ENCODE data around the gene ANKRD1.
"Not testable (repeated sequence)": the region's sequence is repeated elsewhere in the genome, so short reads cannot be mapped to it uniquely, and the experiment has no call there.

Gene ANKRD1

DNA sequence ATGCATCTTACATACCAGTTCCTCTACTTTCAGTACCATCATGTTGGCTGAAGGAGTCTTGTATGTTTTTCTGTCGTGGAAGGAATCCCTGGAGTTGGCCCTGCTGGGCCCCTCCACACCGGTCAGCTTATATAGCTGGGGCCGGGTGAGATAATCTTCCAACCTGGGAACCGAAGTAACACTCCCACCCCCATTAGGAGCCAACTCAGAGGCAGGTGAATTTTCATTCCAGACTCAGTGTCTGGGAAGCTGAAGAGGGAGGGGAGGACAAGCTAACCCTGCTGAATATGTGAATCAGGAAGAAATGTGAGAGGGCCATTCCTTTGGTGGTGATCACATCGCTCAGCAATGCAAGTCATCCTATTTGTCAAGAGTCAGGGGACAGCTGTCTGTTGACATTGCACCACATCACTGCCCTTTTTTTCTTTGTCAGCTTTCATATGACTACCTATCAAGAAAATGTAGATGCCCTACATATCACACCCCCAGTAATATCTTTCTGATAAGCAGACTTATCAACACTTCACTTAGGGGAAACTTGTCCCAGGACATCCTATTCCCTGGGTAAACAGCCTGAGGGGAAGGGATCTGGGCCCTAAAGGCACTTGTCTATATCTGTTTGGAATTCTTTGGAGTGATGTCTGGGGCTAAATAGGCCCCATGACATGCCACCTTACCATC lies at the start of gene ANKRD1:
Gene ANKRD1, minus strand, starts transcription at position 102 of the 681 bp plus-strand sequence. Its CDS starts 60 bp downstream, at position 42.
- no peak for DNase-seq

DNA sequence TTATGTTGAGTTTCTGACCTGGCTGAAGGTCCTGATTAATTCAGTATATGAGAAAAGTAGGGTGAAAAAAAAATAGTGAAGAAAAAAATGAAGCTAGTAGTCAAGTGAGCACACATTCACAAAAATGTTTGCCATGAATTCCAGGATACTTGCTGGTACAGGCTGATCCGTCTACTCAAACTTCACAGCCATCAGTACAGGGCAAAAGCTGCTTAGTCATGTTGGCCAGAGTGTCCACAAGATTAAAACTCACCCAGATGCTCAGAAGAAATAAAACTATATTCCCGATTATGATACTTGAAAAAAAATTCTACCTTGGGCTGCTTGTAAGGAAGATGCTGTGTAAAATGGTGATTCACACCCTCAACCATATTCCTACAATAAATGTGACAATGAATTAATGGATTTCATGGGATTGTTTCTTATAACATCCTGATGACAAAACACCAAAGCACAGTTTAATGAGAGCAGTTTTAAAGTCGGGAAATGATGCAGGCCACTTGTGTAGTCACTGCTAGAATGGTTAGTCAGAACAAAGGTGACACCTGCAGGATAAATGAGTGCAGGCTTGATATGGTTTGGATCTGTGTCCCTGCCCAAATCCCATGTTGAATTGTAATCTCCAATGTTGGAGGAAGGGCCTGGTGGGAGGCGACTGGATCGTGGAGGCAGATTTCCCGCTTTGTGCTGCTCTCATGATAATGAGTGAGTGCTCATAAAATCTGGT lies 49.2 kb upstream of the ANKRD1 start:
- no peak for DNase-seq

DNA sequence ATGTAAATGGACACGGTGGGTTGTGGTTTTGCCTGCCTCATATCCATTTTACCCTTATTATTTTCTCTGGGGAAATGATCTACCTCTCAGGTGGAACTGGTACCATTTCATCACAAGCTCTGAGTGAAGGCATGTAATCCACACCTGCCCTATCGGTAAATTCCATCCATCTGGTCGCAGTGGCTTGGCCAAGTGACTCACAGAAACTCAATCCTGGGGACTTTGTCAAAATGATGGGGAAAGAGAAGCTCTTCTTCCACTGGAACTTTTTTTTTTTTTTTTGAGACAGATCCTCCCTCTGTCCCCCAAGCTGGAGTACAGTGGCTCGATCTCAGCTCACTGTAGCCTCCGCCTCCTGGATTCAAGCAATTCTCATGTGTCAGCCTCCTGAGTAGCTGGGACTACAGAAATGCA lies 48.2 kb upstream of the ANKRD1 start:
- DNase-seq: no peak

DNA sequence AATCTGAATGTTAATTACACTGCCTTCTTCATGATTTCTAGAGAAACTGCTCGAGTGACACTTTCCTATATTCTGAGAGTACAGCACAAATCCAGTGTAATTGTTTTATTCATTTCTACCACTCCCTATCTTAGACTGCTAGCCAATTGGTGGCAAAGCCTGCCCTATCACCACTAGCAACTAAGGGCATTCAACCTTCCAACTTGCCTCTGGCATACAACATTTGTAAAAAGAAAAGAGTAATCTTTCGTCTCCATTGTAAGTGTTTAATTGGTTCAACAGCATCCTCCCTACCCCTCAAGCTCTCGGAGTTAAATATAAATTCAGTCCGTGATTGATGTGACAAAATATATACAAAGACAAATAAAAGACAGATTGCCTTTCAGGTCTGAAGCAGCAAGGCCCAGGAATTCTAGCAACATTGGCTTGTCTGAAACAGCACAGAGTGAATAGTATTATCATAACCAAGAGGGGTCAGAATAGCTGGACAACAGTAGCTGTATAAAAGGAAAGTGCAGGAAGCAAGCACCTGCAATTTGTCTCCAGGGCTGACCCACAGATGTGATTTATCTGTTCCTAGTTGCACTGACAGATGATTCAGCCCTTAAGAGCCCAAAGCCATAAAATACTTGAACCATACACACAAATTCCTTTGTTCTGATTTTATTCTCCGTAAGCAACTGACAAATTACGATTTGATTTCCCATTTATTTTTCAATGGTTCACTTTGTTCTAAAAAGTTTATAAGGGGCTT lies 47.6 kb upstream of the ANKRD1 start:
- no peak for DNase-seq

DNA sequence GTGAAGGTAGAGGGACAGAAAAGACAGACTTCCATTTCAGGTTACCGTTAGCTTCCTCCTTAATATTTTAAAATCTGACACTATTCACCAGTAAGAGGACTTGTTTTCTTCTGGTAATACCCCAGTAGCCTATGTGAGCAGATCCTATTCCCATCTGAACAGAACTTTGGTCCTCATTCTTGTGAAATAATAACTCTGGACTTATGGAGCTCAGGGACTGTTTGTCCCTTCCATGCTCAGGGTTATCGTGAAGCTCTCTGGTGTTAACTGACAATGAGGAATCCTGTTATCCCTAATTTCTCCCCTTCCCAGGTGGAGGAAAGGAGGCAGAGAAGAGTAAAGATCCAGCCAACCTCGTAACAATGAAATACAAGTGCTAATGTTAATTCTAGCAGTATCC lies 47.0 kb upstream of the ANKRD1 start:
- no peak for DNase-seq

DNA sequence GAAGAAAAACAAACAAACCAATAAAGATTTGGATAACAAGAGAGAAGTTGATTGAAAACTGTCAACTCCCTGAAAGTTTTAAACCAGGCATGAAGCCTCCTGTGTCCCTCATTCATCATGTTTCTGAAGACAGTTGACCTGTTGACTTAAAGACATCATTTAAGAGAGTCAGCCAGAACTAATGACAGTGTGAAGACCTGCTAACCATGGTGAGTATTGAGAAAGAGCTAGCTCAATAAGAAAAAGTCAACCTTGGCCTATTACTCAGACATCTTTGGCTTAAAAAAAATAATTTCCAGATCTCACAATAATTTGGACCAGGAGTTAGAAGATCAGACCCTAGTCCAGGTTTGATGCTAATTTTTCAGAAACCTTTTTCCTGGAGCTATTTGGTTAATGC lies 45.3 kb upstream of the ANKRD1 start:
- no peak for DNase-seq

DNA sequence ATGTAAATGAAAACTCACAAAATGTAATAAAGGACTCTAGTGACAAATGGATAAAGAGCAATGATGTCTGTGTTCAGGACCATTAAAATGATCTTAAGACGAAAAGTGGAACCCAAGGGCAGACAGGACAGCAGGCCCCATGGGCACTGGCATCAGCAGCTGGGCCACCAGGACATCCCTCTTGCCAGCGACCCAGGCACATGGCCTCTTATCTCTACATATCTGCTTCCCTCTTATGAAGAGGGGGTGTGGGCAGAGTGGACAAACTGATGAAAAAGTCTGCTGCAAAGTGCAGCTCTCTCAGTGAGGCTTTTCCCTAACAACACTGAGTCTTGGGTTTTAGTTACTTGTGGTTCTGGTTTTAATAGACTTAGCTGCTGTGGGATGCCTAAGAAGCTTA lies 44.8 kb upstream of the ANKRD1 start:
- no peak for DNase-seq

DNA sequence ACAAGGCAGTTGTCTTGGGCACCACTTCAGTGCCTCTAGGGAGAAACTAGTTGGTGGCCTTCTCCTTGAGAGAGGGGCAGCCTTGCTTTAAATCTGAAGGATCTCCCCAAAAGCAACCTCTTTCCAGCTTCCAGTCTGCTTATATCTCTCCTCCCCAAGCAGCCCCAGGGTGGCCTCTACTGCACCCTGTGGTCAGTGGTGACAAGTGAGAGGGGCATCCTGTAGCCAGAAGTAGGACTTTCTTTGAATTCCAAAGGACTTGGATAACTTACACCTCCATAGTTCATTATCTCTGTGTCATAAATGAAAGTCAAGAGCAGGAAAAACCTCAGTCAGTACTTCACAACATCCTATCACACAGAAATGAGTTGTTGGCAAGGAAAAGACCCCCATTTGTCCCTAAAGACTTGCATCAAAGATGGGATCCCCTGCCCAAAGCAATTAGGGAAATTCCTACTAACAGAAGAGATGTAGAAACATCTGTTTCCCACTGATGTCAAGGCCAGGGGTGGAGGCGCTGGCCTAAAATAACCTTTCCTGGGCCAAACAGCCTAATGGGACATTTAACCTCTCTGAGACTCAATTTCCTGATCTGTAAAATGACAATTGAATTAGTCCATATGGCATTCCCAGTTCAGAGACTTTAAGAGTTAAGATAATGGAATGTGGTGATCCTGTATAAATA lies 44.0 kb upstream of the ANKRD1 start:
- no peak for DNase-seq

DNA sequence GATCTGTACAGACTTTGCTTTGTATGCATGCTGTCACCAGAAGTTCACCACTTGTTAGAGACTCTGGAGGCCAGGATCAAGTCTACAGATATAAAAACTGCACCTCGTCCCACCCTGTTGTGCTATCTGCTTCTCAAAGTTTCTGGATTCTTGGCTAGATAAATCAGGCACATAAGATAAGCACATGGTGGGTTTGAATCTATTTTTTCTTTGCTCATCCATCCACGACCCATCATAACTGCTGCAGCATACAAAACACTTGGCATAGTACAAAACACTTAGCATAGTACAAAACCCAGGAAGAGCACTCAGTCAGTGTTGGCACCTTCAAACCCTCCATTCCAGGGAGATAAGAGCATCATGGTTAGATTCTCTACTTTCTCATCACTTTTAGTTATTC lies 42.4 kb upstream of the ANKRD1 start:
- DNase-seq: no peak

DNA sequence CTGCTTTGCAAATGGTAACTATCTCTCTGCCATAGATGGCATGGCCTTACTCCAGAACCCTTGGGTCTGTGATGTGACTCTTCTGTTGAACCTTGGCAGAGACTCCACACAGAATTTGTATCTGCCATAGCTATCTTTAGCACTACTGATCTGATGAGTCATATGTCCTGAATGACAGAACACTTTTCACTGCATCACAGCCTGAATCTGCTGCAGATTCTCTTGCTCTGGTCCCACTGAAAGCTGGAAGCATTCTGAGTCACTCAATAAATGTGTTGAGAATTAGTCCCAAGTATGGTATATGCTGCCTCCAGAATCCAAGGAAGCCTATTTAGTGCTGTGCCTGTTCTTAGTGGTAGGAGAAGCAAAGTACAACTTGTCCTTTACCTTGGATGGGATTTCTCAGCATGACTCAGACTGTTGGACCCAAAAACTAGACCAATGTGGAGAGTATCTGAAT lies 39.5 kb upstream of the ANKRD1 start:
- DNase-seq: no peak

DNA sequence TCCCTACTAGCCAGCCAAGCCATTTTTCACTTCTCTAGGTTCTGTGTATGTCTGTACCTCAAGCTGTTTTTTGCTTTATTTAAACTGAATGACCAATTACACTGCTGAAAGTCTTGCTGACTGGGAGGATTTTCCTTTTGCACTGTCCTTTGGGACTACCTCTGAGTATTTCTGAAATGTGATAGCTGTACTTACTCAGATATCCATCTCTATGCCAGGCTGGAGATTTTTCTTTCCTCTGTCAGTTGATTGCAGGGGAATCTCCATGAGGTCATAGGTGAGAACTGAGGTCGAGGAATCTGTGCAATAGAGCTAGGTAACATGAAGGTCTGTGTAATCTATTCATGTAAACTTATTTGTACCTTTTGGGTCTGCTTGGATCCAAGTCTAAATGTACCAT lies 38.9 kb upstream of the ANKRD1 start:
- DNase-seq: no peak

DNA sequence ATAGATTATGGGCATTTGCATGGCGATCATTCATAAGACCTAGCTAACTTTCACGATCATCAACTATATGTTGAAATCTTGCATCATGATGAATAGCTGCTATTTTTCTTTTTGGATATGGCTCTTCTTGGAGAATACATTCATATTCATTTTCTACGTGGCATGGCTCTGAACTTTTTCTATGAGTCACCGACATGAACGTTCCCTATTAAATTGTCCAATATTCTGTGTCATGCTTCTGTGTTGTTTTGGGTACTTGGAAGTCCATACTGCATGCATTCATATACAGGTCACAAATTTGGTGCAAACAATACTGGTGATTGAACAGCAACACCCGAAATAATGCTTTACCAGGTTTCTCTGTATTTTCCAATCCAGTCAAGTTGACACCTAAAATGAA lies 37.9 kb upstream of the ANKRD1 start:
- no peak for DNase-seq

DNA sequence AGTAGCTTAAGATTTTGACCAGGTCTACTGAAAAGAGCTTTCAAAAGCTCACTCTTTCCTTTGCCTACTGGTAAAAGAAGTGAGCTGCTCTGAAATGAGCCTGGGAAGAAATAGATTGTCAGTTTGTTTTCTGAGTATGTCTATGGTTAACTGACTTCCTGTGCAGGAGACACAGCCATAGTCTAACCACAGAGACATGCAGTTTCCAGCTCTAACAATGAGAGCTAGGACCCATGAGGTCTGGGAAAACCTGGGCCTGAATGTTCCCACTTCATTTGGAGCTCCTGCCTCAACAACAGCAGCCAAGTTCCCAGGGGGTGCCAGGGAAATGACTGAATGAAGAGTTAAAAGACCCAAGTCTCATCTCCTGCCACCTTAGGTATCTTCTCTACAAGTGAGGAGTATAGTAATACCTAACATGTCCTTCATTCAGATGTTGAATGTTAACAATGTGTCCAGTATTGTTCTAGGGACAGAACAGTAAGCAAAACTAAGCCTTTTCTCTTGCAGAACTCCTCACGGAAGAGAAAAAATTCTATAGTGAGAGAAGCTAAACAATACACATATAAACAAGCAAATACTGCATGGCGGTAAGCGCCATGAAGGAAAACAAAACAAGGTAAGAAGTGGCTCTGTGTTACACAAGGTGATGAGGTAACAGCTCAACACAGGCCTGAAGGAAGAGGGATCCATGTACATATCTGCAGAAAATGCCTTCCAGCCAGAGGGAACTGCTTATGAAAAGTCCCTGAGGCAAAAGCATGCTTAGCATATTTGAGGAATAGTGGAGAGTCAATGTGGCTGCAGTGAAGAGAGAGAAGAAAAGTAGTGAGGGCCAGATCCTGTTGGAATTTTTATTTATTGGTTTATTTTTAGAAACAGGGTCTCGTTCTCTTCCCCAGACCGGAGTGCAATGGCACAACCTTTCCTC lies 26.4 kb upstream of the ANKRD1 start:
- DNase-seq: no peak

DNA sequence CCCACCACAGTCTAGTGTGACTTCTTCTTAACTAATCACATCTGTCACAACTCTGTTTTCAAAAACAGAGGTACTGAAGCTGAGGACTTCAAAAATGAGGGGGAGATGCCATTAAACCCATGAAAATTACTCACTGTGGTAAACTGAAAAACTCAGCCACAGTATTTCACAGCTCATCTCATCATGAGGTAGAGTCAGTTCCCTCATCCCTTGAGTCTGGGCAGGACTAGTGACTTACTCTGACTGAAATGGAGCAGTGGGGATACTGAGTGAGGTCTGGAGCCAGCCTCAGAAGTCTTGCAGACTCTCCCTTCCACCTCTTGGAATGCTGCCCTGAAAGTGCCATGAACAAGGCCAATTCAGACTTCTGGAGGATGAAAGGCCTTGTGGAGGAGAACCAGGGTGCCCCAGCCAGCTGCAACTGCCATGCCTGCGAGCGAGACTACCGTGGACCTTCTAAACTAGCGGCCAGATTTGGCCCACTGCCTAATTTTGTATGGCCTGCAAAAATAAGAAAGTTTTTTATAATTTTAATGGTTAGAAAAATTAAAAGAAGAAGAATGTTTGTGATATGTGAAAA lies 24.7 kb upstream of the ANKRD1 start:
- no peak for DNase-seq

DNA sequence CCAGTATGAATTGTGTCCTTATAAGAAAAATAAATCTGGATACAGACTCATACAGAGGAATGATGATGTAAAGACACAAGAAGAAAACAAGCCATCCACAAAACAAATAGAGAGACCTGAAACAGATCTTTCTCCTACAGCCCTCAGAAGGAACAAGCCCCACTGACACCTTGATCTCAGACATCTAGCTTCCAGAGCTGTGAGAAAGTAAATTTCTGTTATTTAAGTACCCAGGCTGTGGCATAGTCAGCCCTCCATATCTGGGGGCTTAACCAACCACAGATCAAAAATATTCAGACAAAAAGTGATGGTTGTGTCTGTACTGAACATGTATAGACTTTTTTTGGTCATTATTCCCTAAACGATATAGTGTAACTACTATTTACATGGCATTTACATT lies 23.9 kb upstream of the ANKRD1 start:
- DNase-seq: no peak

DNA sequence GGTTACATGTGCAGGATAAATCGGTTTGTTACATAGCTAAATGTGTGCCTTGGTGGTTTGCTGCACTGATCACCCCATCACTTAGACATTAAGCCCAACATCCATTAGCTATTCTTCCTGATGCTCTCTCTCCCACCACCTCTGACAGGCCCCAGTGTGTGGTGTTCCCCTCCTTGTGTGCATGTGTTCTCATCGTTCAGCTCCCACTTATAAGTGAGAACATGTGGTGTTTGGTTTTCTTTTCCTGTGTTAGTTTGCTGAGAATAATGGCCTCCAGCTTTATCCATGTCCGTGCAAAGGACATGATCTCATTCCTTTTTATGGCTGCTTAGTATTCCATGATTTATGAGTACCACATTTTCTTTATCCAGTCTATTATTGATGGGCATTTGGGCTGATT lies 22.1 kb upstream of the ANKRD1 start:
- not testable (repeated sequence) for DNase-seq

DNA sequence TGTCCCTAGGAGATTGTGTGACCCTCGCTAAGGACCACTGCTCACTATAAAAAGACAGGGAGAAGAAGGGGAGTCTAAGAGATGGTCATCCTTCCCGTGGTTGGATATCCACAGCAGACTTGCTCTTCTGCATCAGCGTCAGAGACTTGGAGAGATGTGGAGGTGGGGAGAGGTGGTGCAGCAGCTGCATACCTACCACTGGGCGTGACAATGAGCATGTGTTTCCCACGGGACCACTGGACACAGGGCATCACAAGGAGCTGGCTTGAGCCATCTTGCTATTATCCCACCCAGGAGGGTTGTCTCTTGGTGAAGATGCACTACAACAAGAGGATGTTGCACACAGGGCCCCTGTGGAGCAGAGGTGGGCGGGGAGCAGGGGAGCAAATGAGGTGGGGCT lies 18.8 kb upstream of the ANKRD1 start:
- DNase-seq: no peak

DNA sequence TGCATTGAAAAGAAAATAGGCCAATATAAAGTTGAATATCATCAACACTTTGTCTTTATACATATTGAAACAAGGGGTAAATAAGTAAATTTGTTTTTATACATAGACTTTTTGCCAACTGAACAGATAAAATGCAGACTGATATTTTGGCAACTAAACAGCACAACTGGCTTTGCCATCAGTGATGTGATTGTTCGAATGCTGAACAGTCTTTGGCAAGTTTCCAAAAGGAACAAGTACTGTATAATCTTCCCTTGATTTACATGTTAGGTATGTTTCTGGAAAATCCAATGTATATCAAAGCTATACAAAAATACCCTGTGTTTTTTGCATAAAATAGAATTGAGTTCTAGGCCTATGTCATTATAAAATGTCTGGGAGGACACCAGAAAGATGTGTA lies 18.2 kb upstream of the ANKRD1 start:
- no peak for DNase-seq

DNA sequence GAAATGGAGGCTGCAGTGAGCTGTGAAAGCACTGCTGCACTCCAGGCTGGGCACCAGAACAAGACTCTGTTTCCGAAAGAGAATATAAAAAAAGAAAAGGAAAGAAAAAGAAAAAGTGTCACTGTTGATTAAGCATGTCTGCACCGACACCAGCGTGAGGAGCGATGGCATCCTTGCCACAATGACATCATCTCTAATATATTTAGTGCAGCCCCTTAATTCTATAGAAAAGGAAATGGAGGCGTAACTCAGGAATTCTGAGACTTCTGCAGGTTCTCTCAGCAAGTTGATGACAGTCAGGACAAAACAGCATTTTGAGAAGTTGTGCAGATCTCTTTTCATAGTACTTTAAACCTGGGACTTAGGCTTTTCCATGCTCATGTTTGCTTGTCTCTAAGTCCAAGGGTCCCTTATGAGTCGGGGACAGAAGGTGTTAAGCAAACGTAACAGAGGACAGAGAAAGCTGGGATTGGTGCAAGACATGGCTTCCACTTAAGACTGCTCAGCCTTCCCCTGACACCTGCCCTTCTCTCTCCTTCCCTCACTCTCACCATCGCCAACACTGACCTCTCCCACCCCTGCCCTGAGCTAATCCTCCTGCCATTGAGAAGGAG lies 16.9 kb upstream of the ANKRD1 start:
- DNase-seq: no peak

DNA sequence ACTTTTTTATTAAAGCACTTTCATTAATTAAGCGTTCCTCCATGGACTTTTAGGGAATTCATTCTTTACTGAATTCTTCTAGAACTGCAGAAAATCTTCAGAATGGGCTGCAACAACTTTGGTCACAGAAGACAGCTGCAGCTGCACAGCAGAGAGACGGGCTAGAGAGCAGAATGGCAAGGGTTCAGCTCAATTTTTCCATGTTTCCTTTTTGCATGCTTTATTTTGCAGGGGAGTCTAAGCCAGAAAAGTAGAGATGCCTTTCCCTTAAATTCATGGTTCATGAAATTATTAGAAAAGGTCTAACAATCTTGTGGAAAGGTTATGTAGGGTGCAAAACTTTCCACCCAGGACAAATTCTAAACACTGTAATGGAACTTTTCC lies 15.4 kb upstream of the ANKRD1 start:
- no peak for DNase-seq

DNA sequence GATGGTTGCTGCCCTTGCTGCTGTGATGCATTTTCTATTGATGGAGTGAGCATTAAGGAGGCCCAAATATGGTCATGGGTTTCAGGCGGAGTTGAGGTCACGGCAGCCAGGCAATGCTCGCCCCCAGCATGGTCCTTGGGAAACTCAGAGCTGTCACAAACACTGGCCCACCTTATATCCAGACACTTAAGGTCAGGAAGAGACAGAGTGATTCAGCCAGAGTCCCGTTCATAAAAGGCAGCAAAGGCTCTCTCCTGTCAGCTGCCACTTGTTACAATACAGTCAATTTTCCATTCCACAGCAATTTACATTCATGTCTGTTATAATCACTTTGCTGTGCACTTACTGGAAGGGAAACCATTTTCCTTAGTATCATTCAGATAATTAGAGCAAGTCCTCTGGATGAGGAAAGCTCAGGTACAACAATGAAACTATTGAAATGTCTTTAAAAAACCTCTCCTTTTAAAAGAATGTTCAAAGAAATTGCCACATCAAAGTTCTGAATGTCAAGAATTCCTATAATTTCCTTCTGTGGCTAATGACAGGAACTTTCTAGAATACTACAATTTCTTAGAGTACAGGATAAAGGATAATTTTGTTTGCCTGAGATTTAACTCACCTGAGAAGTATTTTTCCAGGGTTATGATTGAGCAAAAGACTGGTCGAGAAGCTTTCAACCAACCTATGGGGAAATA lies 14.8 kb upstream of the ANKRD1 start:
- DNase-seq: no peak

Measured in SIG-M5 (cell line).